HepG2 (cell line): ENCODE measurements around the gene CYCS.

ENCODE experiments used
- BRD4 ChIP-seq: sonication (generic); formaldehyde crosslinking; IDR thresholded peaks from 2 replicates; pipeline ENCODE4 v1.4.0; 2020; ENCODE audit warnings: missing genetic modification reagents
- FOXM1 ChIP-seq: sonication (generic); formaldehyde crosslinking; IDR thresholded peaks from 2 replicates; pipeline ENCODE4 v1.5.0; 2020; ENCODE audit warnings: missing genetic modification reagents
- FOXP4 ChIP-seq: sonication (generic); formaldehyde crosslinking; IDR thresholded peaks from 2 replicates; pipeline ENCODE4 v1.4.0; 2020; ENCODE audit warnings: missing genetic modification reagents
- NRL ChIP-seq: sonication (generic); formaldehyde crosslinking; IDR thresholded peaks from 2 replicates; pipeline ENCODE4 v1.5.0; 2020; ENCODE audit warnings: missing genetic modification reagents, mild to moderate bottlenecking, moderate library complexity, borderline replicate concordance
- PBX2 ChIP-seq: IDR thresholded peaks from 2 replicates; pipeline ENCODE4 v1.6.1; 2016; ENCODE audit warnings: control low read depth
- SRSF9 ChIP-seq: fragments of 200-400 bp; formaldehyde crosslinking; IDR thresholded peaks from 2 replicates; pipeline ENCODE4 v1.6.1; 2018; ENCODE audit warnings: borderline replicate concordance, mild to moderate bottlenecking, low read depth, low read length; ENCODE audit not compliant: insufficient read depth, poor library complexity, severe bottlenecking
- ZFP36 ChIP-seq: fragments of 150-350 bp; IDR thresholded peaks from 2 replicates; pipeline ENCODE4 v1.6.1; 2018; ENCODE audit warnings: borderline replicate concordance, low read length, low read depth; ENCODE audit not compliant: partially characterized antibody
- ZNF136 ChIP-seq: sonication (generic); formaldehyde crosslinking; IDR thresholded peaks from 2 replicates; pipeline ENCODE4 v1.8.1; 2022; ENCODE audit warnings: low read depth, mild to moderate bottlenecking, moderate library complexity, missing genetic modification reagents
- ZNF761 ChIP-seq: sonication (generic); formaldehyde crosslinking; conservative IDR thresholded peaks from 2 replicates; pipeline ENCODE4 v1.4.0; 2020; ENCODE audit warnings: mild to moderate bottlenecking, missing genetic modification reagents
- ZSCAN29 ChIP-seq: sonication (generic); formaldehyde crosslinking; conservative IDR thresholded peaks from 2 replicates; pipeline ENCODE4 v1.4.0; 2020; ENCODE audit warnings: mild to moderate bottlenecking, missing genetic modification reagents
- TF ChIP-seq, protein P1 (sequence below): sonication (generic); formaldehyde crosslinking; IDR thresholded peaks from 2 replicates; pipeline ENCODE4 v1.8.0; 2022; ENCODE audit warnings: missing genetic modification reagents, mild to moderate bottlenecking, borderline replicate concordance
- TF ChIP-seq, protein P2 (sequence below): sonication (generic); formaldehyde crosslinking; IDR thresholded peaks from 2 replicates; pipeline ENCODE4 v1.8.1; 2022; ENCODE audit warnings: low read depth, mild to moderate bottlenecking, missing genetic modification reagents

DNA sequence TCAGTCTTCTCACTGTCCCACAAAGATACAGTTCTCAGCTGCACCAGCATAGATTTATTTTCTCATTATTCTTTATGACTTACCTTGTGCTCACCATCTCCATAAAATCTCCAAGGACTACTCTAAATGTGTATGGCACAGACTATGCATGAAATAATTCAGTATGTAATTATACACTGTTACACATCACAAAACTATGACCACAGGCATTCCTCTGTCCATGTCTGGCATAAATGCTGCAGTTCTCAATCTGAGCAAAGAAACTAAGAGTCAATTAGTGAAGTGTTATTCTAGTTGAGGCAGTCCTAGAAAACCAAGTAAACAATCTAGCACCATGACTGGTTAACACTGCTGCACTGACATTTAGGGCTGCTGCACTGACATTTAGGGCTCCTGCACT is 2.7 kb downstream of the CYCS start:
- TF ChIP-seq, protein P1, sequence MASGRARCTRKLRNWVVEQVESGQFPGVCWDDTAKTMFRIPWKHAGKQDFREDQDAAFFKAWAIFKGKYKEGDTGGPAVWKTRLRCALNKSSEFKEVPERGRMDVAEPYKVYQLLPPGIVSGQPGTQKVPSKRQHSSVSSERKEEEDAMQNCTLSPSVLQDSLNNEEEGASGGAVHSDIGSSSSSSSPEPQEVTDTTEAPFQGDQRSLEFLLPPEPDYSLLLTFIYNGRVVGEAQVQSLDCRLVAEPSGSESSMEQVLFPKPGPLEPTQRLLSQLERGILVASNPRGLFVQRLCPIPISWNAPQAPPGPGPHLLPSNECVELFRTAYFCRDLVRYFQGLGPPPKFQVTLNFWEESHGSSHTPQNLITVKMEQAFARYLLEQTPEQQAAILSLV (CRISPR knock-in tag): no peak
- TF ChIP-seq SRSF9: no peak
- no peak for TF ChIP-seq BRD4 (CRISPR knock-in tag)
- no peak for TF ChIP-seq ZSCAN29 (CRISPR knock-in tag)
- no peak for TF ChIP-seq ZNF761 (CRISPR knock-in tag)
- no peak for TF ChIP-seq FOXP4 (CRISPR knock-in tag)
- TF ChIP-seq, protein P2, sequence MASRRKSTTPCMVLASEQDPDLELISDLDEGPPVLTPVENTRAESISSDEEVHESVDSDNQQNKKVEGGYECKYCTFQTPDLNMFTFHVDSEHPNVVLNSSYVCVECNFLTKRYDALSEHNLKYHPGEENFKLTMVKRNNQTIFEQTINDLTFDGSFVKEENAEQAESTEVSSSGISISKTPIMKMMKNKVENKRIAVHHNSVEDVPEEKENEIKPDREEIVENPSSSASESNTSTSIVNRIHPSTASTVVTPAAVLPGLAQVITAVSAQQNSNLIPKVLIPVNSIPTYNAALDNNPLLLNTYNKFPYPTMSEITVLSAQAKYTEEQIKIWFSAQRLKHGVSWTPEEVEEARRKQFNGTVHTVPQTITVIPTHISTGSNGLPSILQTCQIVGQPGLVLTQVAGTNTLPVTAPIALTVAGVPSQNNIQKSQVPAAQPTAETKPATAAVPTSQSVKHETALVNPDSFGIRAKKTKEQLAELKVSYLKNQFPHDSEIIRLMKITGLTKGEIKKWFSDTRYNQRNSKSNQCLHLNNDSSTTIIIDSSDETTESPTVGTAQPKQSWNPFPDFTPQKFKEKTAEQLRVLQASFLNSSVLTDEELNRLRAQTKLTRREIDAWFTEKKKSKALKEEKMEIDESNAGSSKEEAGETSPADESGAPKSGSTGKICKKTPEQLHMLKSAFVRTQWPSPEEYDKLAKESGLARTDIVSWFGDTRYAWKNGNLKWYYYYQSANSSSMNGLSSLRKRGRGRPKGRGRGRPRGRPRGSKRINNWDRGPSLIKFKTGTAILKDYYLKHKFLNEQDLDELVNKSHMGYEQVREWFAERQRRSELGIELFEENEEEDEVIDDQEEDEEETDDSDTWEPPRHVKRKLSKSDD (CRISPR knock-in tag): no peak
- no peak for TF ChIP-seq ZFP36
- no peak for TF ChIP-seq NRL (CRISPR knock-in tag)
- no peak for TF ChIP-seq FOXM1 (CRISPR knock-in tag)
- TF ChIP-seq ZNF136 (CRISPR knock-in tag): no peak
- TF ChIP-seq PBX2 (CRISPR knock-in tag): no peak
